ENCODE results near the gene P2RY2.
"Not testable (repeated sequence)": the region's sequence is repeated elsewhere in the genome, so short reads cannot be mapped to it uniquely, and the experiment has no call there.

P2RY2 gene

DNA sequence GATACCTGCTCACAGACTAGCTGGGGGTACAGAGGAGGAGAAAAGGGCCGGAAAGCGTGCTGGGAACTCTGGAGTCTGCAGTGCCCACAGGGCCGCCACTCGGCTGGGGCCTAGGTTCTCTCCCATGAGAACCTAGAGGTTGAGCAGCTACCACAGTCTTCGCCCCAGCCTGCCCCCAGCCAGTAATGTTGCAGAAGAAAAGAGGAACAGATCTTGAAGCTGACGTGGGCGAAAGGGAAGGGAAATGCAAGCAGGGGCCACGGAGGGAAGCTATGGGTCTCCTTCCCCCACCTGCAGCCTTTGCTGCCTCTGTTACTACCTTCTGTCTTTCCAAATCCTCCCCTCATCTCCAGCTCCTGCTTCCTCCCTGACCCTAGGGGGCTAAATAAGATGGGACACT is 28.8 kb upstream of the P2RY2 start:
- DNase-seq: no peak

DNA sequence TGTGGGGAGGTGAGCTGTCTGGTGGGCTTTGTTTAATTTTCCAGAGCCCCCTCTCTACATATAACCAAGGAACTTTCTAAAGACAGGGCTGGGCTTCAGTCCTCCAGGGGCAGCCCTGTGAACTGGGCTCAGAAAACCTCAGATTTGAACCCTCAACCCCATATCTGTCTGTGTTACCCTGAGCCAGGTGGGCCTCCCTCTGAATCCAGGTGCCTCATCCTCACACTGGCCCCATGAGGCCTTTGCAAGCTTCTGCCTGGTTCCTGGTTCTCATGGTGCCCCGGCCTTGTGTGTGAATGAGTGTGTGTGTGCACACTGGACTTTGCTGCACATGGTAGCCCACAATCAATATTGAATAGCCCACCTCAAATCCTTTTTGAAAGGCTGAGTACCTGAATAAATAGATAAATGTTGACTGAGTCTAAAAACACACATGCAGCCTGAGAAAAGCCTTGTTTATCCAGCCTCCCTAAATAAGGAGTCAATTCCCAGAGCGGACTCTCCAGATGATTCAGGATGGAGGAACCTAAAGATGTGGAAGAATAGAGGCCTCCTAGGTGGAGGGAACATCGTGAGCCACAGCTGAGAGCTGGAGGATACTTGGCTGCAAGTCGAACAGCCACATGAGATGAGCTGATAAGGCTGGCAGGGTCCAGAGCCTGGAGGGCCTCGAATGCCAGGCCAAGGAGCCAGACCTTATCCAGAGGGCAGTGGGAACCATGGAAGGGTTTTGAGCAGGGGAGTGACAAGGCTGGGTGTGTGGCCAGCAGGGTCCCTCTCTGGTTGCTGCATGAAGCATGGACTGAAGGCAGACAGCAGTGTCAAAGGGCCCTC is 28.1 kb upstream of the P2RY2 start:
- DNase-seq: no peak

DNA sequence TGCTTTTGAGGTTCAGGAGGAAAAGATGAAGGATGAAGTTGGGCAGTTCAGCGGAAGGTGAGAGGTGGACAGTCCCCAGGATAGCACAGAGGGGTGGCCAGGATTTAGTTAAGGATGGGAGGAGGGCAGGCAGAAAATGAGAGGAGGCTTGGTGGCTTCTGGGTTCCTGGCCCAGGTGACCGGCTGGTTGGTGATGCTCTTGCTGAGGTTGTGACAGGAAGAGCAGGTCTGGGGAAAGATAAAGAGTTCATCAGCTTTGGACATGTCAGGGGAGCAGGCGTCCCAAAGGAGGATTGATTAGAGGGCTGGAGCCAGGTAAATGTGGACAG is 27.6 kb upstream of the P2RY2 start:
- DNase-seq: no peak

DNA sequence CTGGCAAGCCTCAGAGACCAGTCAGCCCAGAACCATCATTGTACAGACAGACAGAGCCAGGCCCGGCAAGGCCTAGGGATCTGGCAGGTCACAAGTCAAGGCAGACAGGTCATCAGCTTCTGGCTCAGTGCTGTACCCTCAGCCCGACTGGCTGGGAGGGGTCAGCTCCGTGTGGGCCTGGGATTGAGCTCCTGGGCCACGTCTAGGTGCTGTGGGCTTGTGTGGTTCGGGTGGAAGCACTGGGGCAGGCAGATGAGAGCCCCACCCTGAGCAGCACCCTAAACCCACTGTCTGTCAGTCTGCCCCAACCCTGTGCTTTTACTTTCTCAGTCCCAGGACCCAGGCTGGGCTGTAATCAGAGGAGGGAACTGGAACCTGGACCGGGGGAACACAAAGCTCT is 26.9 kb upstream of the P2RY2 start:
- DNase-seq: no peak

DNA sequence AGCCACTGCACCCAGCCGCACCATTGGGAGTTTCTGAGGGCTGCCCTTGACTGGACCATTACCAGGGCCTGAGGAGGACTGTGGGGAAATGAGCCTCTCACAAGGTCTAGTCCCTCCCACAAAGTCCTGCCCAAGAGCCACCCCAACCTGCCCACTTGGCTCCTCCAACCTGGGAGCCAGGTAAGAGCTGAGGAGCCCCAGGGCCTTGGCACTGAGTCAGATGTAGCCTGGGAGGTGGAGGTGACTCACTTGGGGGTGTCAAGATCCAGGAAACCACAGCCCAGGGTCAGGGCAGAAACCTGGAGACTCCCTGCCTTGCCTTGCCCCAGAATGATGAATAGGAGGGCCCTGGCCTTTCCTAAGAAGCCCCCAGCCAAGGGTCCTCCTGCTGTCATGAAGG is 25.8 kb upstream of the P2RY2 start:
- DNase-seq: no peak

DNA sequence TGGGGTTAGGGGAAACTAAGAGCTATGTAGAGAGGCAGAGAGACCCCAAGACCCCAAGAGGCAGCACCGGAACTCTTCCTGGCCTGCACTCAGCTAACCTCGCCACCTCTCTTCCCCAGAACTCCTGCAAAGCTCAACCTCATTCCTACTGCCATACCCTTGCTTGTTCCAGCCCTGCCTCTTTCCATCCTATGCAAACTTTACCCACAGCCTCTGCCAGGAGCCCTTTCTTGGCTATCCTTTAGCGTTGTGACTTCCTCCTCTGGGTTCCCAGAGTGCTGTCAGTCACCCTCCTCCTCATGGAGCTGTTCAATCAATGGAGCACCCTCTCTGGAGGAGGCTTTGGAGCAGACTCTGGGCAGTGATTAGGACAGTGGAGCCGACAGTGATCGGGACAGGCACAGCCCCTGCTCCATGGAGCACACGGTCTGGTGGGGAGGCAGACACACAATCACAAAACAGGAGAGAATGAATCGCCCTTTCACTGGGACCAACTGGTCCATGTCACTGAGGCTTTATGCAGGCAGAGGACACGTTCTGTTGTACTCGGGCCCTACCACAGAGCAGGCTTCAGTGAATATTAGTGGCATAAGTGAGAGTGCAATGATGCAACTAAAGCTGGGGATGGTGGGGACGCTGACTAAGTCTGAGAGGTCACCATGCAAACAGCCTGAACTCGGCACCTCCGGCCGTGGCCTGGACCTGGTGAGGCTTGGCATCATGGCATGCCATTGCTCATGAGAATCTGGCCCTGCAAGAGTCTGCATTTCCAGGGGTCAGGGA is 24.6 kb upstream of the P2RY2 start:
- DNase-seq: no peak

DNA sequence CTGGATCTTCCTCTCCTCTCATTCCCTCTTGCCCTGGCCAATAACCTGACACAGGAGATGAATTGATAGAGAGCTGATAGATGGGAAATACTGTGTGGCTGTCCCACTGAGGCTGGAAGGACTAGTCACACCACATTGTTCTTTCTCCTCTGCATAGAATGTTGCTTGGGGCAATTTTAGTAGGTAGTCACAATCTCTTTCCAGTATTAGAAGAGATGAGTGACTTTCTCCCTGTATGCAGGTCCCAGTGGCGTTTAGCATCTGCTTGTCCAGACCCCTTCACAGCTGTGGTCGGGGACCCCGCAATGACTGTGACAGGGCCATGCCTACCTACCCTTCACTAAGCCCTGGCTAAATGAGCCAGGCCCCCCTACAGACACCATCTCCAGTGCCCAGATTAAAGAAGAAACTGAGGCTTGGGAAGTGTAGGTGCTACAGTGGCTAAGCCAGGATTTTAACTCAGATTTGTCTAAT is 24.0 kb upstream of the P2RY2 start:
- DNase-seq: no peak

DNA sequence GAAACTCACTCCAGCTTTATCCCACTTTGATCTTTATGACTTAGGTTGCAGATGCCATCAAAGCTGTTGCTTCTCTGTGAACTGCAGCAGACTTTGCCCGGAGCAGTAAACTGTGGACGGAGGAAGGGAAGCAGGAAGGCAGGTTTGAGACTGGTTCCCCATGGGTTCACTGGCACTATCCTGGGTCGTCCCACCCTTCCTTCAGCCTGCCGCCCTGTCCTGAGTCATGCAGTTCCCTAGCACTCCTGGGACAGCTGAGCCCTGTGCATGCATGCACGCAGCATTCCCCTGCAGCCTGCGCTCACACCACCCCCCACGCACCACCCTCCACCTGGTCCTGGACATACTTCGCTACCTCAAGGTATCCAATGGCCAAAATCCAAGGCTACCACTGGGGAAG is 23.5 kb upstream of the P2RY2 start:
- DNase-seq: peak; percentile 27

DNA sequence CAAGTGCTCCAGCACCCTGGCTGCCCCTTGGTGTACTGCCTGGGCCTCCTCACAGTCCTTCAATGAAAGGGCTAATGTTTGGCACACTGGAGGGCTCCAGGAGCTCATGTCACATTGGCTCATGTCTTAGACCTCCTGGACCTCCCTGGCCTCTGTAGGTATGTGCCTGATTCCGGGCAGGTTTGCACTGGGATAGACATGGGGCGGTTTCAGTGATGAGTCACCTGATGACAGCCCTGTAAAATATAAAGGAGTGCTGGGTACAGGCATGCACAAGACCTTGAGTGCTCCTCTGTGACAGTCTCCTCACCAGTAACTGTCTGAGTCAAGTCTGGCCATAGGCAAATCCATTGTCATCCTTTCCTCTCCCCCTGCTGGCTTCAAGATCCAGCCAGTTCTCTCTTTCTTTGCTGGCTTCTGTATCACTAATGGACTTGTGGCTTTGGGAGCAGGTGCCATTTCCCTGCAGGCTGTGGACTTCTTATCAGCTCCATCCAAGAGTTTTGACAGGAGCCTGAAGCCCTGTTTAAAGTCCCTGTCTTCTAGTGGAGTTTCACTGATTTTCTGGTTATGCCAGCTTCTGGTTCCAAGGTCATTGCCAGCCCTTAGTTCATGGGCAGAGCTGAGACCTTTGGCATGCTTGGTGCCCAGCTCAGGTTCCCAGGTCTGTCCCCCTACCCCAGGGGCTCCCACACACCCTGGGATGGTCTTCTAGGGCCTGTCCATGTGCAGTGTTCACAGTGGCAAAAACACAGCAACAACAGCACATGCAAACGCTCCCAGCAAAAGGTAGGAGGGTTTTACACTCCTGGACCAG is 22.7 kb upstream of the P2RY2 start:
- DNase-seq: peak; percentile 42

DNA sequence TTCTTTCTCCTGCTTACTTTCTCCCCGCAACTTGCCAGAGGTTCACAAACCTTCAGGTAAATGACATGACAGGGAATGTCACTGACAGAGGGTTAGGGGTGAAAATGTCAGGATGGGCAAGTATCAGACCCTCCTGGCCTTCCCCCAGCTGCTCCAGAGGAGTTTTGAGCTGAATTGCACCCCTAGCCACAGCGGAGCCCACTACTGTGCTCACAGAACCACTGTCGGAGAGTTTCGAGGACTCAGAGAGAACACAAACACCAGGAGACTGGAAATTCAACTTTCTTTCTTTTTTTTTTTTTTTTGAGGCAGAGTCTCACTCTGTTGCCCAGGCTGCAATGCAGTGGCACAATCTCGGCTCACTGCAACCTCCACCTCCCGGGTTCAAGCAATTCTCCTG is 21.5 kb upstream of the P2RY2 start:
- DNase-seq: no peak

DNA sequence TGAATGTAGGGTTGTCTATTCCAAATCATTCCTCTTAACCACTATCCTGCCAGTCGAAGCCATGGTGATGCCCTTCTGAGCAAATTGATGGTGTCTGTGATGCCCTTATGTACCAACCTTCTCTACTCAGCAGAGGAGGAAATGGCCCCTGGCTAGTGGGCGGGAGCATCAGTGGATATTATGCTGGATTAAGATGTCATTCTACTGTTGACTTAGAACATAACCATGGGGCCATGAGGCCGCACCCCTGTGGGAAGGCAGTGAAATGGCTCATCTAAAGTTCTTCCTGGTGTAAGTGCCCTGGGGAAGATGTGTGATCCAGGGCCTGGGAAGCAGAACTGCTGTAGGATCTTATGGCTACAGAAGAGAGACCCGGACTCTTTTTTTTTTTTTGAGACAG is 20.7 kb upstream of the P2RY2 start:
- DNase-seq: no peak

DNA sequence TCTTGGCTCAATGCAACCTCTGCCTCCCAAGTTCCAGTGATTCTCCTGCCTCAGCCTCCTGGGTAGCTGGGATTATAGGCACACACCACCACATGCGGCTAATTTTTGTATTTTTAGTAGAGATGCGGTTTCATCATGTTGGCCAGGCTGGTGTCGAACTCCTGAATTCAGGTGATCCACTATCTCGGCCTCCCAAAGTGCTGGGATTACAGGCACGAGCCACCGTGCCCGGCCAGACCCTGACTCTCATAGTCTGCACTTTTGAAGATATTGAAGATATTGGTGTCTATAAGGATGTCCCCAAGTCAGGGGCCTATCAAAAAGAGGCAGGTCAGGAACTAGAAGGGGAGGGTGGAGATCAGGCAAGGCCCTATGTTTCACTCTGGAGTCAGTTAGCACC is 20.3 kb upstream of the P2RY2 start:
- not testable (repeated sequence) for DNase-seq

DNA sequence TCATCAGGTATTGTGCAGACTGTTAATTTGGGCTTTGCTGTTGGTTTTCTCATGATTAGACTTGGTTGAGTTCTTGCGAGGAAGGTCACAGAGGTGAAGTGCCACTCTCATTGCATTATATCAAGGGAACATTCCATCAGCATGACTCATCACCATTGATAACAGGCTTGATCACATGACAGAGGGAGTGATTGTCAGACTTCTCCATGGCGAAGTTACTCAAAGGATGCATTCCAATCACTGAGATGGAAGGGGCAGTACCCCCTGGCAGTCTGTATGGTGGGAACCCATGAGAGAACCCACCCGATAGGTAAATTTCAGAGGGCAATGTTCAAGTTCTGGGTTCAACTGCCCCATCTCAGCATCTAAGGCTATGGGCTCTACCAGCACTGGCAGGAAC is 19.4 kb upstream of the P2RY2 start:
- DNase-seq: no peak

DNA sequence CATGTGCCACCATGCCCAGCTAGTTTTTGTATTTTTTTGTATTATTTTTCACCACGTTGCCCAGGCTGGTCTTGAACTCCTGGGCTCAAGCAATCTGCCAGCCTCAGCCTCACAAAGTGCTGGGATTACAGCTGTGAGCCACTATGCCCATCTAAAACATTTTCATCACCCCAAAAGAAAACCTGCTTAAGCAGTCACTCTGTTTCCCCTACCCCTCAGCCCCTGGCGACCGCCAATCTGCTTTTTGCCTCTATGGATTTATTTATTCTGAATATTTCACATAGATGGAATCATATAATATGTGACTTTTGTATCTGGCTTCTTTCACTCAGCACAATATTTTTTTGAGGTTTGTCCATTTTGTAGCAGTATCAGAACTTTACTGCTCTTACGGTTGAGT is 18.6 kb upstream of the P2RY2 start:
- no peak for DNase-seq

DNA sequence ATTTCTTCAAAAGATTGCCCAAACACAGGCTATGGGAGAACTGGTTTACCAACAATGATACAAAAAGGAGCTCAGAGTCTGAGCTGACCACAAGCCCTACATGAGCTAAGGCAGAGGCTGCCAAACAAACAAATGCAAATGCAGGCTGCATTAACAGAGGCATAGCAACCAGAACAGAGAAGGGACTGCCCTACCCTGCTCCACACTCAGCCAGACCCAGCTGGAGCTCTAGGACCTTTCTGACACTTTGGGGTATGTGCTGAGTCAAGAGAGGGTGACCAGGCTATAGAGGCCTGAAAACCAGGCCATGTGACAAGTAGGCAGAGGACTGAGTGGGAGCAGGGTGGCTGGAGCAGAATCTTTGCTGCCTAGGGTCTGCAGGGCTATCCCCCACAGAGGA is 17.8 kb upstream of the P2RY2 start:
- no peak for DNase-seq

DNA sequence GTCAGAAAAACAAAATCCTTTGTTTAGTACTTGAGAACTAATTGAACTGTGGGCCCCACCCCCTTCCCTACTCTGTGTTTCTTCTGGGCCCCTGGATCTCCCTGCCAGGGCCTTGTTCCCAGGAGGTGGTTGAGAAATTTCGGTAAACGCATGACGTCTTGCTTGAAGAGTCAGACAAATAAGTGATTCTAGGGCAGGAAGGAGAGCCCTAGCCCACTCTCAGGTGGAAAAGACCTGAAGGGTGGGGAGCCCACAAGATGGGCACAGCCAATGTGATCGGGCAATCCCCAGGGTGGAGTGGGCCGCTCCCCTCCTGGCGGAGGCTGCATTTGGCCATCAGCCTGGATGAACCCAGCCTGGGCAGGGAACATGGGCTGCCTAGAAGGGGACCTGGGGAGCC is 16.8 kb upstream of the P2RY2 start:
- DNase-seq: no peak

DNA sequence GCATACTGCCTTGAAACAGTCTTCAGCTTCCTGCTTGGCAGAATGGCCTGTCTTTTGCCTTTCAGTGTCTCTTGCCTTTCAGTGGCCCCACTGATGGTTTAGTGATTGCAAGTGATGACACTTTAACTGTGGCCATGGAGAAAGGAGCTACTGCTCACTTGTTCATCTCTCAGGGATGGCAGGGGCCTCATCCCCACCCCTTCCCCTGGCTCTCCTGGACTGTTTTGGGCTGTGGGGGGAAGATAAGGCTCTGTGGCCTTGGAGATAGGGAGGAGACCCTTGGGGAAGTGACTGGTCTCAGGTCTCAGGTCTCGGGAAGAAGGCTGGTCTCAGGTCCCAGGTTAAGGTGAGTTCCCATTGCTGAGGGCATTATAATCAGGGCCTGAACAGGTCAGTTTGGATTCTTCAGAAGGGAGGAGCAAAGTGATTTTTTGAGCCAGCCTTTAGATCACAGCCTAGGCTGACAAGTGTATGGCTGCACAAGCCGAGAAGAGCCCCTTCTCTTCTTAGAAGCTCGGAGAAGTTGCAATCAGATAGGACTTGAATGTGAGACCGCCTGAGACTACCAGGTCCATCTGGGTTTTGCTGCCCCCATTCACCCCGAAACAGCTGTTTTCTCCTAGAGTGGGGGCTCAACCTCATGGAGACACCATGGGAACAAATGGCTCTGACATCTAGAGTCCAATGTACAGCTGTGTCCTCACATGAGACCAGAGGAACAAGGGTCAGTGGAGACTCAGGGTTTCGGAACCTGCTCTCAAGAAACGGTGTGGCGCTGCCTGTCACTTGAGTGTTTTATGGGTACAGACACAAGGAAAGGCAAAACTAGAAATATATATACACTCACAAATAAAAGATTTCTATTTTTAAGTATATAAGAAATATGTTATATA is 15.9 kb upstream of the P2RY2 start:
- no peak for DNase-seq

DNA sequence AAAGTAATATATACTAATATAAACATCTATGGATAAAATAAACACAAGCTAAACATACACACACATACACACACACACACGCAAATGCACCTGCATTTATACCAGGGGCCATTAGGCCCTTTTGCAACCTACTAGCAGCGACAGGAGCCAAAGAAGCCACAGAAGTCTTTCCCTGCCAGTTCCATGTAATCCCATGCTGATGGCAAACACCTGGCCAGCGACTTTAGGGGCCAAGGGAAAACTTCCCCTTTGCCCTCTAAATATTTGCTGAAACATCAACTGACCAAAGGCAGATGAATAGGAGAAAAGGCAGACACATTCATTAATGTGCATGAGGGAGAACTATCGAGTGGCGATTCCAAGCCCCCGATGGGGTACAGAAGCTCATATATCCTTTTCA is 14.8 kb upstream of the P2RY2 start:
- DNase-seq: no peak

DNA sequence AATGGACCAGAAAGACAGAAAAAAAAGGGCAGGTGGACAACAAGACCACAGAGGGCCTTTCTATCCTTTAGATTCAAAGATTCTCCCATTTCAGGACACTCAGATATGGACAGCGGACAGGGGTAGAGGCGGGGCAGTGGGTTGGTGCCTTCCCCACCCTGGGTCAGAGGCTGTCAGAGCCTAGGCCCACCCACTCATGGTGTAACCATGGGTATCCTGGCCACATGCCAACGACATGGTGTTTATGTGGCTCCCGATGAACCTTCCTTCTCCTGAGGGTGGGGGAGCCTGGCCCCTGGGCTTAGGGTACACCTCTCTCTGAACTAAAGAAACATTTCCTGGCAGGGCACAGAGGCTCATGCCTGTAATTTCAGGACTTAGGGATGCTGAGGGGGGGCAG is 14.3 kb upstream of the P2RY2 start:
- no peak for DNase-seq

DNA sequence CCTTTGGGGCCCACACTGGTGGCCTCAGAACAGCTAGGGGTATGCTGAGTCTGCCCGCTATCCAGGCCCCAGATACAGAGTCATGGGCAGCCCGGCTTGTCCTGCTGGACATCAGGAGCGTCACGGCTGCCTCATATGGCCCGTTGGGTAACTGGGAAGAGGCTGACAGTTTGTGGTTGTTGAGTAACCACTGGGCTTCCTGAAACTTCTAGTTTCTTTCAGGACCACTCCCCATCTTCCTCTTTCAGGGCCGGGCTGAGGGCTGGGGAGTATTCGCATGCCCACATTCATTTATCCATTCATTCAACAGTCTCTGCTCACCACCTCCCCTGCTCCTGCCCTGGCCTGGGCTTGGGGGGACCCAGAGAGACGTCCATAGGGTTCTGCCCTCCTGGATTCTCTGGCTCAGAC is 13.4 kb upstream of the P2RY2 start:
- no peak for DNase-seq

DNA sequence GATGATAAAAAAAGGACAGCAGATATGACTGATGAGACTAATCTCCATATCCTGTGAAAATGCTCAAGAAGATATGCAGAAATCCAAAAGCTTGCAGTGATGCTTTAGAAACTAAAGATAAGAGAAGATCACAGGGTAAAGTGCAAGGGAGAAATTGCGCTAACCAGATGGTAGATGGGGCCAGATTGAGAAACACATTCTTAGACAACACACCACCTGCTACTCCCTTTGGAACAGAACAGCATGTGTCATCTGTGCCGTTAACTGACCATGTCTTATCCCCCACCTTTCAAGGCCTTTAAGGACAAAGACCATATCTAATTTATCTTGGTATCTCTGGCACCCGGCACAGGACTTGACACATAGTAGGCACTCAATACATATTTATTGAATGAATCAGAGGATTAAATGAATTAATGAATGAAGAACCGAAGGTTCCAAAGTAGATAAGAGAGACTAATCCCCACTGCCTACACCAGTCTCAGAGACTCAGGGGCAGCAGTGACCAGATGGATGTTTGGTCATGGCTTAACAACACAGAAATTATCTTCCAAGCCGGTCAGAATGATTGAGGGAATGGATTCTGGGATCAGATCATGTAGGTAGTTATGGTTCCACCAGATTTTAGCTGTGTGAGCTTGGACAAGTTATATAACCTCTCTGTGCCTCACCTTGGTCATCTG is 12.3 kb upstream of the P2RY2 start:
- no peak for DNase-seq

DNA sequence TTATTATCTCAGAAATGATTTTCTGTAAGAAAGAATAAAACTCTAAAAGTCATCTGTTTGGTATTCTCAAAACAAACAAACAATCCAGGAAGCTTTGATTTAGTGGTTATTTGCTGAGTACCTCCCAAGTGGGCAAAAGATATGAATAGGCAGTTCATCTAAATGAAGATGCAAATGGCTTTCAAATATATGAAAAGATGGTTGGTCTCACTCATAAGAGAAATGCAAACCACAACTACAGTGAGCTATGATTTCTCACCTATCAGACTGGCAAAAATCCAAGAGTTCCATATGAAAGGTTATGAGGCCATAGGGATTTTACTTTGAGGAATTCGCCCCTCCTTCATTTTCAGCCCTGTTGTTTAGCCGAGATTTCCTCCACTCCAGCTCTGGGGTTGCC is 11.3 kb upstream of the P2RY2 start:
- no peak for DNase-seq

Measured in T1000 (cell line).